ENCODE results near the gene TCEA2.
"Not testable (repeated sequence)": the region's sequence is repeated elsewhere in the genome, so short reads cannot be mapped to it uniquely, and the experiment has no call there.

Gene TCEA2

GRCh38 chr20:64111841-64112641 is 49.0 kb downstream of the TCEA2 start:
- no peak for DNase-seq

GRCh38 chr20:64112691-64113443 is 49.9 kb downstream of the TCEA2 start:
- no peak for DNase-seq

DNA sequence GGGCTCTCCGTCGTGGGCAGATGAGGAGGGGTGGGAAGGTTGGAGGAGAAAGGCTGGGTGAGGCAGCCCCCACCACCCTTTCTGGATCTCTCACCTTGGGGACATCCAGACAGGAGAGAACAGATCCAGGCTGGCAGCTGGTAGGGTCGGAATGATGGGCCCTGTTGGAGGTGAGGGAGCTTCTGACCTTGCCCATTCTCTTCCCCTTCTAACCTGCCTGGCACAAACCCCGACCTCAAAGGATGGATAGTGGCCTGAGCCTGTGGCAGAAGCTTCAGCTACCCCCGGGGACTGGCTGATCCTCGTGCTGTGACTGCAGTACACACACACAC is 50.4 kb downstream of the TCEA2 start:
- no peak for DNase-seq

DNA sequence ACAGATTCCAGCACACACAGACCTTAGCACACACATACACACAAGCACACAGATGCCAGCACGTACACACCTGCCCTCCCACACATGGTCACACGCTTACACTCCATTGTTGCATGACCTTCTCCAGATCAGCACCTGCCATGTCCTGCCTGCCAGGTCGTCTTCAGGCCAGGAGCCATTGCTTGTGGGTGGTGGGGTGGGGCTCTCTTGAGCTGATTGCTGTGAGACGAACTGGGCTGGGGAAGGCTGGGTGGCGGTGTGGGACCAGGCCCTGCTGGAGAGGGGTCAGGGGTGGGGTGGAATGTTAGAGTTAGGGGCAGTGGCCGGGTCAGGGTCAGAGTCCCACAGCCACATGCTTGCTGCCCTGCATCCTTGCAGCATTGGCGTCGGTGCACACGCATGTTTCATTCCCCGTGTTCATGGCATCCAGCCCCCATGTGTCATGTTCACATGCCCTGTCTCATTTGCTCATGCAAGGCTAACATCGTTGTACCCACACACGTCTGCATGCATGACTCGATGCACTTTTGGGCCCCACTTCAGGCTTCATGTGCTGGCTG is 50.9 kb downstream of the TCEA2 start:
- DNase-seq: no peak

DNA sequence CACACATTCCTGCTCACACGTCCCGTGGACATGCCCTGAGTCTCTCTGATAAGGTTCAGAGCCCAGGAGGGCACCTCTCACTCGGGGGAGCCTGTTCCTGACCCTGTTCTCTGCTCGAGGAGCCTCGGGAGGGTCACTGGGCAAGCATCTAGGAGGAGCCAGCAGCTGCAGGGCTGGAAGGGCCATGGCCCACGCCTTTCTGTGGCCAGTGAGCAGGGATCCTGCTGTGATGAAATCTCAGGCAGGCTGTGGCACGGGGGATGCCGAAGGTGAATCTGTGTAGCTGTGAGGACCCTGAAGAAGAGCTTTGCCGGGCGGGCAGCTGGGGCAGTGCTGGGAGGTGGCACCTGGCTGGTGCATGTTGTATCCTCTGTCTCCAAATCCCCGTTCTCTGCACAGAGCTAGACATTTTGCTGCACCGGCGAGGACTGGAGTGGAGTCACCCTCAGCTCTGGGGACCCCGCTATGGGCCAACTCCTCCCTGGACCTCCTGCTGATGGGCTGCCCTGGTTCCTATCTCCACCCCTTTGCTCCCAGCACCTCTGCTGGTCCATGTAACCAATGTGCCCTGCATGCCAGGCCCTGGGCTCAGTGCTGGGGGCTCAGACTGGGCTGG is 51.5 kb downstream of the TCEA2 start:
- DNase-seq: no peak

- DNase-seq: no peak
These were observed 52.3 kb downstream of the TCEA2 start for GRCh38 chr20:64115171-64115911.

DNA sequence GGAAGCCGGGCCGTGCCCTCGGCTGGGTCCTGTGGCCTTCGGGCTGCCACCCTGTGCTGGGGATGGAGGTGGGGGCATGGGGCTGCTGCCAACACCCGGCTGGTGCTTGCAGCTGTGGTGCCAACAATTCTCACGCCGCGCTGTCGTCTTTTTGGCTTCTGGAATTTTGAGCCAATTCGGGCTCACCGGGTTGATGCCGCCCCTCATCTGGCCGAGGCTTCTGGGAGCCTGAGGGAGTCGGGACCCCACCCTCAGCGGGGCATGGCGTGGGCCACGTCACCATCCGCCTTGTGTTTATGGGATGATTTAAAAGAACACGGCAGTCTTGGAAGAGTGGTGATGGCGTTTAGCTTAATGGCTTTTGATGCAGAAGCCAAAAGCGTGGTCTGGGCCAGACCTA is 53.0 kb downstream of the TCEA2 start:
- DNase-seq: no peak

DNA sequence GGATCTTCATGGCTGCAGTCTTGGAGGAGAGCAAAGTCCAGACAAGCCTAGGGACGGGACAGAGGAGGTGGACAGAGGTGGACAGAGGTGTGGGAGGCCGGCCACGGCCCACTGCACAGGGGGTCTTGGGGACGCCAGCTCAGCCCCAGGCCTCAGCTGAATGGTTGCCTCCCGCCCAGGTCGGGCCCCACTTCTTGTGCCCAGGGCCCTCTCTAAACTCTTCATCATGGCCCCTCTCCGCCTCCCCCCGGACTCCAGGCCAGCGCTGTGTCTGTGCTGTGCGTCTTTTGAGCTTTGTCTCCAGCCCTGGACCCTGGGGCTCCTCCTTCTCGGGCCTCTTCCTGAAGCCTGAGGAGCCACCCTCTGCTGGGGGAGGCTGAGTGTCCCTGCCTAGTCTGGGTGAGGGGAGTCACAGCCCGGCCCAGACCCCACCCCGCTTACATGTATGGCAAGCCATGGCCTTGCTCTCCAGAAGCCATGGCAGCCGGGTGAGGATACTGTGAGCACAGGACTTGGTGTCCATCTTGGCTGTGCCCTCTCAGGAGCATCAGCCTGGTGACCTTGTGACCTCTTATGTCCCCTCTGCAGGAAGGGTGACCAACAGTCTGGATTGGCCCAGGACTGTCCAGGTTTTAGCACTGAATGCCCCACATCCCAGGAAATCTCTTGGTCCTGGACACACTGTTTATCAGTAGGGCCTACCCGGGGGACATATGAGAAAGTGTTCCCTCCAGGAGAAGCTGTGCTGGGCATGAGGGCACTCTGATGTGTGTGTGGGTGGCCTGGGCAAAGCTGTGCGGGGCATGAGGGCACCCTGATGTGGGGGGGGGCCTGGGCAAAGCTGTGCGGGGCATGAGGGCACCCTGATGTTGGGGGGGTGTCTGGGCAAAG is 53.8 kb downstream of the TCEA2 start:
- DNase-seq: no peak

DNA sequence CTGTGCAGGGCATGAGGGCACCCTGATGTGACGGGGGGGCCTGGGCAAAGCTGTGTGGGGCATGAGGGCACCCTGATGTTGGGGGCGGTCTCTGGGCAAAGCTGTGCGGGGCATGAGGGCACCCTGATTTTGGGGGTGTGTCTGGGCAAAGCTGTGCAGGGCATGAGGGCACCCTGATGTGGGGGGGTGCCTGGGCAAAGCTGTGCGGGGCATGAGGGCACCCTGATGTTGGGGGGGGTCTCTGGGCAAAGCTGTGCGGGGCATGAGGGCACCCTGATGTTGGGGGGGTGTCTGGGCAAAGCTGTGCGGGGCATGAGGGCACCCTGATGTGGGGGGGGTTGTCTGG is 54.4 kb downstream of the TCEA2 start:
- DNase-seq: not testable (repeated sequence)

- no peak for DNase-seq
These were observed 56.3 kb downstream of the TCEA2 start for GRCh38 chr20:64119301-64119680.

DNA sequence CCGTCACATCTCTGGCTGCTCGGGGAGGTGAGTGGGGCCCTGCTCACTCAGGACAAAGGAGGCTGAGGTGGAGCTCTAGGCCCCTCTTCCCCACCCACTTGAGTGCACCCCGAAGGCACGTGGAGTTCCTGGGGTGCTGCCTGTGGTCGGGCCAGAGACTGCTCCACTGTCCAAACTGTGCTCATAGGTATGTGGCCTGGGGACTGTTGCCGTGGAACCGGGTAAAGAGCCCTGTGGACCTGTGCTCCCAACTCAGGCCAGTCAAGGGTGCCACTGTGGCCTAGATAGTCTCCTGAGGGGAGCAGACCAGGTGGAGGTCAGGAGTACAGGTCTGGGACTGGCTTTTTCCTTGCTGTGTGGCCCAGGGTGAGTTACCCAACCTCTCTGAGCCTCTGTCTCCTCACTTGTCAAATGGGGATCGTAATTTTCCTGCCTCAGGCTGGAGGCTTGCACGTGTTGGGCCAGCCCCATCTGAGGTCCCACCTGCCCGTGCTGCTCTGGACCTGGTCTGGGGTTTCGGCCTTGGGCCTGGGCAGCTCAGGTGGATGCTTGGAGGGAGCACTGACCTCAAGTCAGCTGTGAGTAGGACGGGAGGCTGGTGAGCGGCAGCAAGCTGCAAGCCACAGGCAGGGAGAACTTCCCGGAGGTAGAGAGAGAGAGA is 56.8 kb downstream of the TCEA2 start:
- peak; percentile 18 for DNase-seq

GRCh38 chr20:64121586-64121985 is 58.6 kb downstream of the TCEA2 start:
- no peak for DNase-seq
